IPS-18c (cell line): ENCODE data around the gene SYT6.

Experiments
- H3K4me3 ChIP-seq: 2 replicates; pipeline ENCODE4 v1.7.0; 2013; ENCODE audit warnings: low read depth, mild to moderate bottlenecking, low read length, moderate library complexity; ENCODE audit not compliant: insufficient read depth
- H3K9me3 ChIP-seq: one replicate; pipeline ENCODE4 v1.6.1; 2013; ENCODE audit warnings: mild to moderate bottlenecking, low read length, moderate library complexity; ENCODE audit not compliant: control insufficient read depth, insufficient read depth

The SYT6 gene

GRCh38 chr1:114108751-114109255 lies 44.9 kb downstream of the SYT6 start:
- Histone ChIP-seq H3K4me3 (no peak overlapping the region), H3K9me3 (no peaks in the 10 kb centered on the region)

GRCh38 chr1:114107474-114108435 lies 45.9 kb downstream of the SYT6 start:
- Histone ChIP-seq H3K4me3 (no peak overlapping the region), H3K9me3 (no peaks in the 10 kb centered on the region)

- H3K4me3 ChIP-seq = no peak overlapping the region
- H3K9me3 ChIP-seq = peaks cover 2% of the 10 kb centered on the region
Observed at GRCh38 chr1:114105421-114105979, 48.2 kb downstream of the SYT6 start.

- peaks cover 3% of the 10 kb centered on the region for H3K9me3 ChIP-seq
- H3K4me3 ChIP-seq = no peak overlapping the region
Observed at GRCh38 chr1:114104949-114105348, 48.7 kb downstream of the SYT6 start.

GRCh38 chr1:114103992-114104391 lies 49.7 kb downstream of the SYT6 start:
- Histone ChIP-seq H3K4me3 (no peak overlapping the region), H3K9me3 (peaks cover 3% of the 10 kb centered on the region)

GRCh38 chr1:114102136-114102535 lies 51.5 kb downstream of the SYT6 start:
- no peak overlapping the region for H3K4me3 ChIP-seq
- peaks cover 3% of the 10 kb centered on the region for H3K9me3 ChIP-seq

- Histone ChIP-seq H3K9me3 (peaks cover 3% of the 10 kb centered on the region), H3K4me3 (no peak overlapping the region)
Observed at GRCh38 chr1:114100148-114100547, 53.5 kb downstream of the SYT6 start.

- Histone ChIP-seq H3K9me3 (peaks cover 3% of the 10 kb centered on the region), H3K4me3 (no peak overlapping the region)
Observed at GRCh38 chr1:114099268-114099667, 54.4 kb downstream of the SYT6 start.

GRCh38 chr1:114097109-114097508 lies 56.6 kb downstream of the SYT6 start:
- Histone ChIP-seq H3K4me3 (no peak overlapping the region), H3K9me3 (peaks cover 3% of the 10 kb centered on the region)

- no peak overlapping the region for H3K4me3 ChIP-seq
- no peaks in the 10 kb centered on the region for H3K9me3 ChIP-seq
Observed at GRCh38 chr1:114094675-114095074, 59.0 kb downstream of the SYT6 start.

- no peak overlapping the region for H3K4me3 ChIP-seq
Observed at GRCh38 chr1:114094363-114094634, 59.4 kb downstream of the SYT6 start.

GRCh38 chr1:114093624-114094362 lies 59.9 kb downstream of the SYT6 start:
- no peak overlapping the region for H3K4me3 ChIP-seq
- H3K9me3 ChIP-seq = no peaks in the 10 kb centered on the region

More at GRCh38 chr1:114094363-114094634, 59.4 kb downstream of the SYT6 start:
- H3K9me3 ChIP-seq = no peaks in the 10 kb centered on the region

GRCh38 chr1:114092186-114093062 lies 61.2 kb downstream of the SYT6 start:
- H3K9me3 ChIP-seq = no peaks in the 10 kb centered on the region

GRCh38 chr1:114091711-114092110 lies 62.0 kb downstream of the SYT6 start:
- Histone ChIP-seq H3K9me3 (no peaks in the 10 kb centered on the region), H3K4me3 (no peak overlapping the region)

More at GRCh38 chr1:114092186-114093062, 61.2 kb downstream of the SYT6 start:
- H3K4me3 ChIP-seq = no peak overlapping the region

- no peaks in the 10 kb centered on the region for H3K9me3 ChIP-seq
Observed at GRCh38 chr1:114090738-114091505, 62.7 kb downstream of the SYT6 start.

GRCh38 chr1:114089502-114090138 lies 64.0 kb downstream of the SYT6 start:
- no peak overlapping the region for H3K4me3 ChIP-seq
- H3K9me3 ChIP-seq = no peaks in the 10 kb centered on the region

More at GRCh38 chr1:114090738-114091505, 62.7 kb downstream of the SYT6 start:
- no peak overlapping the region for H3K4me3 ChIP-seq
